GM19023 (cell line): ENCODE data around the gene FGFR4.
"Not testable (repeated sequence)": the region's sequence is repeated elsewhere in the genome, so short reads cannot be mapped to it uniquely, and the experiment has no call there.

Source experiments
- ATAC-seq: cut with Tn5 transposase; IDR thresholded peaks from one replicate; pipeline ENCODE4 v1.9.1; 2021; ENCODE audit warnings: mild to moderate bottlenecking, moderate library complexity; ENCODE audit not compliant: unreplicated experiment

Gene FGFR4

GRCh38 chr5:177086654-177087397, at the start of gene FGFR4:
Gene FGFR4 (plus strand): TSS chr5:177086915. CDS start chr5:177089603, 2,688 bp downstream.
- peak; percentile 63 for ATAC-seq

- no peak for ATAC-seq
Observed at GRCh38 chr5:177036921-177037320, 49.8 kb upstream of the FGFR4 start.

GRCh38 chr5:177040814-177041420, 45.8 kb upstream of the FGFR4 start:
- no peak for ATAC-seq

GRCh38 chr5:177041936-177042335, 44.8 kb upstream of the FGFR4 start:
- no peak for ATAC-seq

GRCh38 chr5:177043114-177043513, 43.6 kb upstream of the FGFR4 start:
- ATAC-seq = no peak

GRCh38 chr5:177043958-177044357, 42.8 kb upstream of the FGFR4 start:
- ATAC-seq = no peak

- no peak for ATAC-seq
Observed at GRCh38 chr5:177044641-177045040, 42.1 kb upstream of the FGFR4 start.

GRCh38 chr5:177045631-177046030, 41.1 kb upstream of the FGFR4 start:
- ATAC-seq = no peak

GRCh38 chr5:177048531-177048930, 38.2 kb upstream of the FGFR4 start:
- ATAC-seq = not testable (repeated sequence)

- ATAC-seq = no peak
Observed at GRCh38 chr5:177049285-177049684, 37.4 kb upstream of the FGFR4 start.

GRCh38 chr5:177064500-177065277, 22.0 kb upstream of the FGFR4 start:
- ATAC-seq = no peak

- ATAC-seq = no peak
Observed at GRCh38 chr5:177065491-177065890, 21.2 kb upstream of the FGFR4 start.

GRCh38 chr5:177066224-177066623, 20.5 kb upstream of the FGFR4 start:
- ATAC-seq = no peak

GRCh38 chr5:177067503-177067902, 19.2 kb upstream of the FGFR4 start:
- no peak for ATAC-seq

- no peak for ATAC-seq
Observed at GRCh38 chr5:177070536-177071191, 16.1 kb upstream of the FGFR4 start.

- no peak for ATAC-seq
Observed at GRCh38 chr5:177071666-177072385, 14.9 kb upstream of the FGFR4 start.

- no peak for ATAC-seq
Observed at GRCh38 chr5:177077335-177077734, 9.4 kb upstream of the FGFR4 start.

GRCh38 chr5:177079606-177080005, 7.1 kb upstream of the FGFR4 start:
- no peak for ATAC-seq

GRCh38 chr5:177080265-177080664, 6.5 kb upstream of the FGFR4 start:
- no peak for ATAC-seq

GRCh38 chr5:177081859-177082258, 4.9 kb upstream of the FGFR4 start:
- no peak for ATAC-seq

GRCh38 chr5:177083357-177083756, 3.4 kb upstream of the FGFR4 start:
- no peak for ATAC-seq
